CD4-positive, alpha-beta T cell treated with Interleukin-15 for 4 hours (primary cell): ENCODE measurements around the gene SMAD3.
"Not testable (repeated sequence)": the region's sequence is repeated elsewhere in the genome, so short reads cannot be mapped to it uniquely, and the experiment has no call there.

ENCODE experiments used
- DNase-seq: peaks from one replicate; pipeline ENCODE4 v3.0.0-alpha.2; 2020; ENCODE audit warnings: low spot score

The SMAD3 gene

DNA sequence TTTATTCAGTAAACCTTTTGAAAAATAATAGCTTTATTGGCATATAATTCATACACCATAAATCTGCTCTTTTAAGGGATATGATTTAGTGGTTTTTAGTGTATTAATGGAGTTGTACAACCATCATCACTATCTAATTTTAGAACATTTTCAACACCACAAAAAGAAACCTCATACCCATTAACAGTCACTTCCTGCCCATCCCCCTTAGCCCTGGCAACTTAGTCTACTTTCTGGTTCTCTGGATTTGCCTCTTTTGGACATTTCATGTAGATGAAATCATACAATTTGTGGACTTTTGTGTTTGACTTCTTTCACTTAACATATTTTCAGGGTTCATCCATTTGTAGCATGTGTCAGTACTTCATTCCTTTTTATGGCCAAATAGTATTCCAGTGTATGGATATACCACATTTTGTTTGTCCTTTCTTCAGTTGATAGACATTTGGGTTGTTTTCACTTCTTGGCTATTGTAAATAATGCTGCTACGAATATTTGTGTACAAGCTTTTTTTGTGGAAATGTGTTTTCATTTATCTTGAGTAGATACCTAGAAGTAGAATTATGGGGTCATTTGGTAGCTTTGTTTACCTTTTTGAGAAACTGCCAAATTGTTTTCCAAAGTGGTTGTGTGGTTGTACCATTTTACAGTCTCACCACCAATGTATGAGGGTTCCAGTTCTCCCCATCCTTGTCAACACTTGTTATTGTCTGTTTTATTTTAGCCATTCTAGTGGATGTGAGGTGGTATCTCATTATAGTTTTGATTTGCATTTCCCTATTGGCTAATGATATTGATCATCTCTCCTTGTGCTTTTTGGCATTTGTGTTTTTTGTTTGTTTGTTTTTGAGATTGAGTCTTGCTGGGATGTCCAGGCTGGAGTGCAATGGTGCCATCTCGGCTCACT is 45.8 kb downstream of the SMAD3 start:
- no peak for DNase-seq

DNA sequence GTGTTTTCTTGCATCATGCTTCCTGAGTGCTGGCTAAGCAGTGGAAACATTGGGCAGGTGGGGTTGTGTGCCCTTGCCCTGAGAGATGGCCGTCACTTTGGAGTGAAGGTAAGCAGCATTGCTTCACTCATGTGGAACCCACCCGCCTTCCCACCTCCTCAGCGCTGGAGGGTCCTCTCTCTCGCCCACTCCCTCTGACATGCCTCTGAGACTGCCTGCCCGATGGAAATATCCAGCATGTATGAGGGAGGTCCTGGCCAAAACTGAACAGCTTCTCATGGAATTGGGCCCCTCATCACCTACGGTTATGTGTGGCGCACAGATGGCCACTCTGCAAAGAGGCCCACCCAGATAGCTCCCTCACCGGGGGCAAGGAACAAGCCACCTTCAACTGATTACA is 48.6 kb downstream of the SMAD3 start:
- no peak for DNase-seq

- peak; percentile 59 for DNase-seq
Observed at GRCh38 chr15:67114846-67115585, 49.6 kb downstream of the SMAD3 start.

DNA sequence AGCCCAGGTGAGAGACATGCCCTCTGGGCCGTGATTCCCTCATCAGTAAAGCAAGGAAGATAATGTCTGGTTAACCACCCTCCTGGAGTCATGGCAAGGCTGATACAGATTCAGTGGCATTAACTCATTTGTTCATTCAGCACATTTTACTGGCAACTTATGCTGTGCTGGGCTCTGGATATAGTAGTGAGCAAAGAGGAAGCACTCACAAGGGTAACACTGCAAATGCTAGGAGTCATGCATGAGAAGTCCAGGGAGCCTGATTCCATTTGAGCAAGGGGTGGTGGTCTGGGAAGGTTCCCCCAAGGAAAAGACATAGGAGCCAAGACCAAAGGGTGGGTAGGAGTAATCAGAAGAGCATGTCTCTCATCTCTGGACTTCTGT is 50.2 kb downstream of the SMAD3 start:
- DNase-seq: no peak

DNA sequence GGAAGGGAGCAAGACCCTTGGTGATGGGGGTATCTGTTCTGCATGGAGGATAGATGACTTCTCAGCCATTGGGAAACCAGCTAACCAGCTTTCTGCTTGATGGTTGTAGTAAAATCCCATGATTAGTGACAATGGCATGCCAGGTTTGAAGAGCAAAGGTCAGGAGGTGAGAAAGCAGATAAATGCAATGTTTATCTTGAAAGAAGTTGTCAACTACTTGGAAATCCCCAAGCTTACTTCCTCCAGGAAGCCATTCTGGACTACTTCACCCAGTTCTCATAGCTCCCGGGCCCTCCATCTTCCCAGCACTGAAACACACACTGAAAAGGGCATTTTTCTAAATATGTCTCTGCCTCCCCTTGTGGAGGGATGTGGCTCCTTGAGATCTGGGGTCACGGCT is 51.3 kb downstream of the SMAD3 start:
- peak; percentile 42 for DNase-seq

DNA sequence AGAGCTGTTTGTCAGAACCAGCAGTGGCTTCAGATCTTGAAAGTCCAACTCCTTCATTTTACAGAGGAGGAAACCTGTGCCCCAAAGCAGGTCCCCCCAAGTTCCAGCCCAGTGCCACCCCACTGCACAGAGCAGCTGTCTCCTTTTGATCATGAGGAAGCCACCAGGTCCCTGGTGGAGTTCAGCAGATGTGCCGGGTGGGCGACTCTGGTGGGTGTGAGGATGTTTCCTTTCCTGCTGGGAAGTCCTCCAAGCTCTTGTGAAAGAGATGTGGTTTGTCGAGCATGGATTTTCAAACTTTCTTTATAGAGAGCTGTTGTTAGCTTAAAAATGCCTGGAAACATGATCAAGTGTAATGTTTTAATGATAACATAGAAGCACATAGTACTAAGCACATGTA is 52.0 kb downstream of the SMAD3 start:
- no peak for DNase-seq

- no peak for DNase-seq
Observed at GRCh38 chr15:67118808-67119207, 53.4 kb downstream of the SMAD3 start.

- DNase-seq: no peak
Observed at GRCh38 chr15:67119238-67119846, 53.9 kb downstream of the SMAD3 start.

- no peak for DNase-seq
Observed at GRCh38 chr15:67120009-67120838, 54.8 kb downstream of the SMAD3 start.

GRCh38 chr15:67120839-67121643 is 55.6 kb downstream of the SMAD3 start:
- peak; percentile 89 for DNase-seq

- no peak for DNase-seq
Observed at GRCh38 chr15:67121644-67122605, 56.5 kb downstream of the SMAD3 start.

DNA sequence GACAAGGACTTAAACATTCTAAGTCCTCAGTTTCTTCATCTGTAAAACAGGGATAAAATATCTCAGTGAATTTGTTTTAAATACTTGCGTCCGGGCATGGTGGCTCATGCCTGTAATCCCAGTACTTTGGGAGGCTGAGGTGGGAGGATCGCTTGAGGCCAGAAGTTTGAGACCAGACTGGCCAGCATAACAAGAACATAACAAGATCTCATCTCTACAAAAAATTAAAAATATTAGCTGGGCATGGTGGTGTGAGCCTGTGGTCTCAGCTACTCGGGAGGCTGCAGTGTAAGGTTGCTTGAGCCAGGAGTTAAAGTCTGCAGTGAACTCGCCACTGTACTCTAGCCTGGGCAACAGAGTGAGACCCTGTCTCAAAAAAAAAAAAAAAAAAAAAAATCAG is 57.4 kb downstream of the SMAD3 start:
- not testable (repeated sequence) for DNase-seq

DNA sequence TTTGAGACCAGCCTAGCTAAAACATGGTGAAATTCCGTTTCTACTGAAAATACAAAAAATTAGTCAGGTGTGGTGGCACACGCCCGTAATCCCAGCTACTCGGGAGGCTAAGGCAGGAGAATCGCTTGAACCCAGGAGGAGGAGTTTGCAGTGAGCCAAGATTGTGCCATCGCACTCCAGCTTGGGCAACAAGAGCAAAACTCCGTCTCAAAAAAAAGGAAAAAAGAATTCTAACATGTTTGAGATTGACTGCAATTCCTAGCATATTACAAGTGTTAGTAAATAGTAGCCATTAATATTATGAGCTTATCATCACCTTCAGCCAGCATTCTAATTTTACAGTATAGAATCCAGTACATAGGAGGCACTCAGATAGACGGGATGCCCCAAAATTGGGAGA is 57.9 kb downstream of the SMAD3 start:
- not testable (repeated sequence) for DNase-seq

DNA sequence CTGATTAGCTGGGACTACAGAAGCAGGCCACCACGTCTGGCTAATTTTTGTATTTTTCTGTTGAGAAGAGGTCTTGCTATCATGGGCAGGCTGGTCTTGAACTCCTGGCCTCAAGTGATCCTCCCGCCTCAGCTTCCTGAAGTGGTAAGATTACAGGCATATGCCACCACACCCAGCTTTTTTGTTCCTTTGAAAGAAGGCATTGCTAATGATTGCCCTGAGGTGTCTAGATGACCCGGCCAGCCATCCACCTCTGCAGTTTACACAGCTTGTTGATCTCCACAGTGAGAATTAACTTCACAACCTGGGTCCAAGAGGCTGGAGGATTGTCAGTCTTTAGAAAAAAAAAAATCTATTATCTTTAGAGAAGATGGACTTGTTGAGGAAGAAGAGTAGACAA is 58.7 kb downstream of the SMAD3 start:
- DNase-seq: no peak

- no peak for DNase-seq
Observed at GRCh38 chr15:67124911-67125588, 59.6 kb downstream of the SMAD3 start.

DNA sequence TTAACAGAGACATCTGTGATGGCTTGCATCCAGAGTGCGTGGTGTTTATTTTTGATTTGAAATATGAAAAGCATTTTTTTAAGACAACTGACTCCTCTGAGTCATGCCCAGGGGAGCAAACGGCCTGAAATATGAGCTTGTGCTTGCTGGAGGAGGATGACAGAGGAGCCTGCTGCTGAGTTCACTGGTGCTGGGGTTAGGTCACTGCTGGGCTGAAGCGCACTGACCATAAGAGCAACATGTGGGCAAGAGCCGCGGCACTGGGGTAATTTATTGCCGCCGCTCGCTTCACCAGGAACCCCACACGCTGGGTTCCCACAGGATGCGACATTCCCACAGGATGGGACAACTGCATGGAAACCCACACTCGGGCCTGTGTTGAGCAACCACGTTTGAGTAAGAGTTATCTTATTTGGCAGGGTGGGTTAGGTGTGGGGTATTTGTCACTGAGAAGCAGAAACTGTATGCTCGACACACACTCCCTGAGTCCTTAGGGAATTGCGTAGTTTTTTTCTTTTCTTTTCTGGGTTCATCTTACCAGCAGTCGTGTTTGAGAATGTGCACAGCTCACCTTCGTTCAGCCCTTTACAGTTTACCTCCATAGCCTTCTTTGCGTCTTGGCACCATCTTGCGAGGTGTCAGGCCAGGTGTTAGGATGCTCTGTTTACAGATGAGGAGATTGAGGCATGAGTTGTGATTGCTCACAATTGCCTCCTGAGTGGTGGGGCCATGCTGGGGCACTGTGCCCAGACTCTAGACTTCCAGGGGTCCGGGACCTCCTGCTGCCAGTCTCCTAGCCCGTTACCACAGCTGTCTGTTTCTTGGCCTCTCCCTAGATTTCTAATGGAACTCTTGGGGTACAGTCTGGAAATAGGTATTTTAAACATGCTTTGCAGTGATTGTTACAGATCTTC is 60.4 kb downstream of the SMAD3 start:
- DNase-seq: no peak

- DNase-seq: no peak
Observed at GRCh38 chr15:67126551-67127330, 61.3 kb downstream of the SMAD3 start.

DNA sequence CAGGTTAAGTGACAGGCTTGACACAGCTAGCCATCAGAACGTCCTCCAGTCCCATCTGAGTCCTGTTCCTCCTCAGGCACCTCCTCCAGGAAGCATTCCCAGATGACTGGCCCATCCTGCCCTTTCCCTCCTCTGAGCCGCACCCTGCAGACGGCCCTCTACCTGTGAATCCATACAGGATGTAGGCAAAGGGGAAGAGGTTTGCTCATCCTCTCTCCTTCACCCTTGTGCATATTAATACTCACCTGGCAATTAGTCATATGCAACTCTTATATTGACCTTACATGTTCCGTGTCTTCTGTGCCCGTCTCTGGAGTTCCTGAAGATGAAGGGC is 61.9 kb downstream of the SMAD3 start:
- DNase-seq: no peak
